Panc1 (cell line): Measurements from ENCODE around the gene LRRN4CL. TPM values are rescaled to one million over a fixed set of nuclear protein-coding genes. Genes with fewer than 3 reads are reported as not detected.

Experiments used
- ATAC-seq: fragments of 200-7000 bp; cut with Tn5 transposase; 2 replicates; pipeline ENCODE4 v1.9.1; 2020; ENCODE audit warnings: mild to moderate bottlenecking, moderate library complexity
- BruUV-seq: library from RNA; stranded (reverse); fragments of 400-500 nt; replicated peaks from 2 replicates; lab custom pipeline; 2021; lab: Mats Ljungman, UMichigan
- CTCF ChIA-PET: fragments of 300-600 bp; sonication (Branson Sonifier 250); formaldehyde crosslinking; loops from one replicate; lab custom pipeline; 2022; ENCODE audit warnings: antibody characterized with exemption; lab: Charles Lee
- POLR2A ChIA-PET: fragments of 300-600 bp; sonication (Branson Sonifier 250); formaldehyde crosslinking; loops from one replicate; lab custom pipeline; 2022; ENCODE audit warnings: antibody characterized with exemption; lab: Charles Lee
- DNase-seq: peaks from one replicate; pipeline ENCODE4 v3.0.0-alpha.2; 2010; ENCODE audit warnings: low read depth, low spot score
- H3K27ac ChIP-seq: 2 replicates; pipeline ENCODE4 v1.5.1; 2011; ENCODE audit warnings: mild to moderate bottlenecking, low read length, inconsistent platforms
- H3K27me3 ChIP-seq: fragments of 200-500 bp; sonication (Bioruptor generic); 2 replicates; pipeline ENCODE4 v1.6.0; 2014; ENCODE audit warnings: low read length, inconsistent platforms; ENCODE audit not compliant: control insufficient read depth, insufficient read depth
- H3K36me3 ChIP-seq: fragments of 200-500 bp; sonication (Bioruptor generic); 2 replicates; pipeline ENCODE4 v1.5.1; 2014; ENCODE audit warnings: inconsistent platforms, mild to moderate bottlenecking, low read length, moderate library complexity; ENCODE audit not compliant: control insufficient read depth, insufficient read depth
- H3K4me1 ChIP-seq: 2 replicates; pipeline ENCODE4 v1.5.1; 2011; ENCODE audit warnings: inconsistent platforms, mild to moderate bottlenecking, low read length, moderate library complexity; ENCODE audit not compliant: control insufficient read depth, insufficient read depth
- H3K4me3 ChIP-seq, 2 experiments: 2 replicates each; pipeline ENCODE4 v1.5.1; 2011 to 2012; ENCODE audit warnings: low read depth in 2 of 2, low read length in 2 of 2, mild to moderate bottlenecking in 2 of 2, inconsistent platforms in 1 of 2, moderate library complexity in 1 of 2
- H3K9me3 ChIP-seq: fragments of 200-500 bp; sonication (Bioruptor generic); 2 replicates; pipeline ENCODE4 v1.5.1; 2014; ENCODE audit warnings: low read depth, mild to moderate bottlenecking, inconsistent platforms, low read length, moderate library complexity; ENCODE audit not compliant: control insufficient read depth, insufficient read depth
- CTCF ChIP-seq: fragments of 450-650 bp; IDR thresholded peaks from 2 replicates; pipeline ENCODE4 v1.5.1; 2017; ENCODE audit warnings: mild to moderate bottlenecking
- POLR2AphosphoS5 ChIP-seq: IDR thresholded peaks from 2 replicates; pipeline ENCODE4 v1.6.1; 2012; ENCODE audit warnings: mild to moderate bottlenecking, low read depth, low read length, moderate library complexity
- REST ChIP-seq, 2 experiments: IDR thresholded peaks; 2 replicates each; pipeline ENCODE4 v1.6.1; 2011 to 2012; ENCODE audit warnings: low read depth in 2 of 2, control low read depth in 1 of 2, low read length in 1 of 2, mild to moderate bottlenecking in 1 of 2, moderate library complexity in 1 of 2; ENCODE audit not compliant: insufficient read depth in 1 of 2
- SIN3A ChIP-seq: IDR thresholded peaks from 2 replicates; pipeline ENCODE4 v1.6.1; 2012; ENCODE audit warnings: low read depth, mild to moderate bottlenecking, low read length, moderate library complexity, borderline replicate concordance; ENCODE audit not compliant: insufficient read depth
- TCF7L2 ChIP-seq: IDR thresholded peaks from 2 replicates; pipeline ENCODE4 v1.6.1; 2011; ENCODE audit warnings: mild to moderate bottlenecking, low read depth, low read length, inconsistent platforms
- in situ Hi-C: cut with HindIII; loops from 2 replicates; pipeline ENCODE4 v1.10.0; 2016; ENCODE audit warnings: low sequenced_read_pairs, low pct_unique_long_range_greater_than_20kb
- intact Hi-C: fragments of 100-400 bp; cut with micrococcal nuclease; formaldehyde crosslinking; loops from one replicate; pipeline ENCODE4 v1.10.0; 2022; ENCODE audit not compliant: unreplicated experiment
- total RNA-seq: library from RNA; stranded (reverse); gene quantifications from one replicate; pipeline ENCODE4 v1.2.1, GENCODE V29; 2021; ENCODE audit not compliant: unreplicated experiment

LRRN4CL gene
- total RNA-seq, 1 experiment from 2014 or later: 0.13 TPM

DNA sequence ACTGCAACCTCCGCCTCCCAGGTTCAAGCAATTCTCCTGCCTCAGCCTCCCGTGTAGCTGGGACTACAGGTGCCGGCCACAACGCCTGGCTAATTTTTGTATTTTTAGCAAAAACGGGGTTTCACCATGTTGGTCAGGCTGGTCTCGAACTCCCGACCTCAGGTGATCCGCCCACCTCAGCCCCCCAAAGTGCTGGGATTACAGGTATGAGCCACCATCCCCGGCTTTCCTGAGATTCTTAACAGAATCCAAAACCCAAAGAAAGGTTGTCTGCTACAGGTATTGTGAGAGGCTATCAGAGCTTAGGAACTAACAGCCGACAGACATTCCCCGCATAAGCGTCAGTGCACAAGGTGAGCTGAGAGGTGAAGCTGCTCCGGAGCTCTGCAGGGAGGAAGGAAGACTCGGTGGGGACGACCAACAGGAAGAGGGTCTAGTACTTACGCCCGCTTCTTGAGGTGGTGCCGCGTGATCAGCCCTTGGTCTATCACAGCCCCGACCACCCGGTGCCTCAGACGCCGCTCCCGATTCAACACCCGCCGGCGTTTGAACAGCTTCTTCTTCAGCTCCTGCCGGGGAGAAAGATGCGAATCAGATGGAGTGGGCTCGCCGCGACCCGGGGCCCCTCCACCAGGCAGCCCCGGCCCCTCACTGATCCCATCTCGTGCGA is 24.8 kb downstream of the LRRN4CL start:
- Histone ChIP-seq H3K9me3 (no peaks in the 10 kb centered on the region), H3K36me3 (peaks cover 9% of the 10 kb centered on the region), H3K27me3 (no peaks in the 10 kb centered on the region), H3K4me3 (peak overlapping the region; percentile 94 to 96), H3K27ac (peak overlapping the region; percentile 99), H3K4me1 (peaks cover 16% of the 10 kb centered on the region)
- in situ Hi-C loops: no loop called here
- intact Hi-C loops: no loop called here
- TF ChIP-seq REST (IDR thresholded peaks at IDR 0.05; ENCODE audit: insufficient read depth in 1 of 2, low read depth in 2 of 2, low read length in 1 of 2): no peak
- no peak for TF ChIP-seq POLR2AphosphoS5
- TF ChIP-seq CTCF: no peak
- no peak for TF ChIP-seq TCF7L2
- TF ChIP-seq SIN3A: no peak
- no peak for DNase-seq
- BruUV-seq: TSS peak; percentile 83
- CTCF ChIA-PET: interaction anchor here (0.6 to 0.9 kb wide), 2 partner anchors 53 to 54 kb away, joined by 3 to 6 read pairs; no protein-coding TSS in a partner anchor
- peak; percentile 46 for ATAC-seq
- POLR2A ChIA-PET: interaction anchor here (0.5 to 1.7 kb wide), 13 partner anchors 9 to 226 kb away, joined by 3 to 10 read pairs (median 3); partner anchors contain the start of genes HNRNPUL2, INTS5 and TTC9C

GRCh38 chr11:62656796-62657429 is 32.4 kb downstream of the LRRN4CL start:
- BruUV-seq: no TSS peak
- no peaks in the 10 kb centered on the region for H3K4me1 ChIP-seq
- H3K9me3 ChIP-seq: no peaks in the 10 kb centered on the region
- intact Hi-C loops: no loop called here
- no peak for TF ChIP-seq TCF7L2
- TF ChIP-seq POLR2AphosphoS5: no peak
- TF ChIP-seq SIN3A: no peak
- no peak for TF ChIP-seq REST (IDR thresholded peaks at IDR 0.05; ENCODE audit: insufficient read depth in 1 of 2, low read depth in 2 of 2, low read length in 1 of 2)
- no peak for TF ChIP-seq CTCF
- POLR2A ChIA-PET: no interaction called here
- H3K36me3 ChIP-seq: peaks cover 8% of the 10 kb centered on the region; the same call in 1 of the 2 replicates
- CTCF ChIA-PET: interaction anchor here (0.6 kb wide), 2 partner anchors 26 to 103 kb away, joined by 3 to 7 read pairs; no protein-coding TSS in a partner anchor
- H3K4me3 ChIP-seq: no peak overlapping the region
- in situ Hi-C loops: no loop called here
- H3K27ac ChIP-seq: no peak overlapping the region
- no peaks in the 10 kb centered on the region for H3K27me3 ChIP-seq
- DNase-seq (no peak), ATAC-seq (no peak)
